WTC11 (cell line): ENCODE measurements around the gene C1QL4.

Experiments used
- ATF1 ChIP-seq: sonication (generic); formaldehyde crosslinking; IDR thresholded peaks from 2 replicates; pipeline ENCODE4 v1.8.1; 2023; ENCODE audit warnings: mild to moderate bottlenecking, moderate library complexity, missing genetic modification reagents
- ATF6 ChIP-seq: sonication (generic); formaldehyde crosslinking; IDR thresholded peaks from 2 replicates; pipeline ENCODE4 v1.8.1; 2023; ENCODE audit warnings: mild to moderate bottlenecking, missing genetic modification reagents
- CREB1 ChIP-seq: sonication (generic); formaldehyde crosslinking; IDR thresholded peaks from 2 replicates; pipeline ENCODE4 v1.8.0; 2023; ENCODE audit warnings: mild to moderate bottlenecking, missing genetic modification reagents
- CTCF ChIP-seq: fragments of 200-600 bp; IDR thresholded peaks from 2 replicates; pipeline ENCODE4 v1.8.0; 2022; ENCODE audit warnings: antibody characterized with exemption
- FOXJ3 ChIP-seq: sonication (generic); formaldehyde crosslinking; IDR thresholded peaks from 2 replicates; pipeline ENCODE4 v1.9.0; 2021; ENCODE audit warnings: missing genetic modification reagents, mild to moderate bottlenecking, borderline replicate concordance
- FOXP1 ChIP-seq: sonication (generic); formaldehyde crosslinking; IDR thresholded peaks from 2 replicates; pipeline ENCODE4 v1.8.0; 2022; ENCODE audit warnings: missing genetic modification reagents, mild to moderate bottlenecking, moderate library complexity, borderline replicate concordance
- NR1H2 ChIP-seq: sonication (generic); formaldehyde crosslinking; IDR thresholded peaks from 2 replicates; pipeline ENCODE4 v1.9.0; 2021; ENCODE audit warnings: mild to moderate bottlenecking, moderate library complexity, missing genetic modification reagents
- ZNF121 ChIP-seq: sonication (generic); formaldehyde crosslinking; IDR thresholded peaks from 2 replicates; pipeline ENCODE4 v1.8.0; 2023; ENCODE audit warnings: missing genetic modification reagents
- TF ChIP-seq, protein P1 (sequence below): sonication (generic); formaldehyde crosslinking; IDR thresholded peaks from 2 replicates; pipeline ENCODE4 v1.8.1; 2022; ENCODE audit warnings: mild to moderate bottlenecking, moderate library complexity, missing genetic modification reagents
- TF ChIP-seq, protein P2 (sequence below): sonication (generic); formaldehyde crosslinking; IDR thresholded peaks from 2 replicates; pipeline ENCODE4 v1.8.1; 2023; ENCODE audit warnings: mild to moderate bottlenecking, missing genetic modification reagents, moderate library complexity
- TF ChIP-seq, protein P3 (sequence below): sonication (generic); formaldehyde crosslinking; conservative IDR thresholded peaks from 2 replicates; pipeline ENCODE4 v1.8.1; 2023; ENCODE audit warnings: mild to moderate bottlenecking, low read depth, missing genetic modification reagents, moderate library complexity
- TF ChIP-seq, protein P4 (sequence below): sonication (generic); formaldehyde crosslinking; conservative IDR thresholded peaks from 2 replicates; pipeline ENCODE4 v1.8.1; 2022; ENCODE audit warnings: mild to moderate bottlenecking, missing genetic modification reagents
- TF ChIP-seq, protein P5 (sequence below): sonication (generic); formaldehyde crosslinking; IDR thresholded peaks from 2 replicates; pipeline ENCODE4 v1.8.1; 2023; ENCODE audit warnings: mild to moderate bottlenecking, missing genetic modification reagents, borderline replicate concordance
- TF ChIP-seq, protein P6 (sequence below): sonication (generic); formaldehyde crosslinking; IDR thresholded peaks from 2 replicates; pipeline ENCODE4 v1.8.0; 2022; ENCODE audit warnings: mild to moderate bottlenecking, missing genetic modification reagents

GRCh38 chr12:49348781-49349180, 11.8 kb upstream of the C1QL4 start:
- TF ChIP-seq, protein P1, sequence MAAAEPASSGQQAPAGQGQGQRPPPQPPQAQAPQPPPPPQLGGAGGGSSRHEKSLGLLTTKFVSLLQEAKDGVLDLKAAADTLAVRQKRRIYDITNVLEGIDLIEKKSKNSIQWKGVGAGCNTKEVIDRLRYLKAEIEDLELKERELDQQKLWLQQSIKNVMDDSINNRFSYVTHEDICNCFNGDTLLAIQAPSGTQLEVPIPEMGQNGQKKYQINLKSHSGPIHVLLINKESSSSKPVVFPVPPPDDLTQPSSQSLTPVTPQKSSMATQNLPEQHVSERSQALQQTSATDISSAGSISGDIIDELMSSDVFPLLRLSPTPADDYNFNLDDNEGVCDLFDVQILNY = no peak
- no peak for TF ChIP-seq FOXJ3 (CRISPR knock-in tag)
- TF ChIP-seq CTCF = no peak
- TF ChIP-seq, protein P2, sequence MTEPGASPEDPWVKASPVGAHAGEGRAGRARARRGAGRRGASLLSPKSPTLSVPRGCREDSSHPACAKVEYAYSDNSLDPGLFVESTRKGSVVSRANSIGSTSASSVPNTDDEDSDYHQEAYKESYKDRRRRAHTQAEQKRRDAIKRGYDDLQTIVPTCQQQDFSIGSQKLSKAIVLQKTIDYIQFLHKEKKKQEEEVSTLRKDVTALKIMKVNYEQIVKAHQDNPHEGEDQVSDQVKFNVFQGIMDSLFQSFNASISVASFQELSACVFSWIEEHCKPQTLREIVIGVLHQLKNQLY (CRISPR knock-in tag) = no peak
- TF ChIP-seq ZNF121 (CRISPR knock-in tag) = no peak
- TF ChIP-seq CREB1 (CRISPR knock-in tag) = no peak
- TF ChIP-seq, protein P3, sequence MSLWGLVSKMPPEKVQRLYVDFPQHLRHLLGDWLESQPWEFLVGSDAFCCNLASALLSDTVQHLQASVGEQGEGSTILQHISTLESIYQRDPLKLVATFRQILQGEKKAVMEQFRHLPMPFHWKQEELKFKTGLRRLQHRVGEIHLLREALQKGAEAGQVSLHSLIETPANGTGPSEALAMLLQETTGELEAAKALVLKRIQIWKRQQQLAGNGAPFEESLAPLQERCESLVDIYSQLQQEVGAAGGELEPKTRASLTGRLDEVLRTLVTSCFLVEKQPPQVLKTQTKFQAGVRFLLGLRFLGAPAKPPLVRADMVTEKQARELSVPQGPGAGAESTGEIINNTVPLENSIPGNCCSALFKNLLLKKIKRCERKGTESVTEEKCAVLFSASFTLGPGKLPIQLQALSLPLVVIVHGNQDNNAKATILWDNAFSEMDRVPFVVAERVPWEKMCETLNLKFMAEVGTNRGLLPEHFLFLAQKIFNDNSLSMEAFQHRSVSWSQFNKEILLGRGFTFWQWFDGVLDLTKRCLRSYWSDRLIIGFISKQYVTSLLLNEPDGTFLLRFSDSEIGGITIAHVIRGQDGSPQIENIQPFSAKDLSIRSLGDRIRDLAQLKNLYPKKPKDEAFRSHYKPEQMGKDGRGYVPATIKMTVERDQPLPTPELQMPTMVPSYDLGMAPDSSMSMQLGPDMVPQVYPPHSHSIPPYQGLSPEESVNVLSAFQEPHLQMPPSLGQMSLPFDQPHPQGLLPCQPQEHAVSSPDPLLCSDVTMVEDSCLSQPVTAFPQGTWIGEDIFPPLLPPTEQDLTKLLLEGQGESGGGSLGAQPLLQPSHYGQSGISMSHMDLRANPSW (CRISPR knock-in tag) = no peak
- TF ChIP-seq, protein P4, sequence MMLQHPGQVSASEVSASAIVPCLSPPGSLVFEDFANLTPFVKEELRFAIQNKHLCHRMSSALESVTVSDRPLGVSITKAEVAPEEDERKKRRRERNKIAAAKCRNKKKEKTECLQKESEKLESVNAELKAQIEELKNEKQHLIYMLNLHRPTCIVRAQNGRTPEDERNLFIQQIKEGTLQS (CRISPR knock-in tag) = no peak
- TF ChIP-seq FOXP1 (CRISPR knock-in tag) = no peak
- no peak for TF ChIP-seq ATF6 (CRISPR knock-in tag)
- TF ChIP-seq, protein P5, sequence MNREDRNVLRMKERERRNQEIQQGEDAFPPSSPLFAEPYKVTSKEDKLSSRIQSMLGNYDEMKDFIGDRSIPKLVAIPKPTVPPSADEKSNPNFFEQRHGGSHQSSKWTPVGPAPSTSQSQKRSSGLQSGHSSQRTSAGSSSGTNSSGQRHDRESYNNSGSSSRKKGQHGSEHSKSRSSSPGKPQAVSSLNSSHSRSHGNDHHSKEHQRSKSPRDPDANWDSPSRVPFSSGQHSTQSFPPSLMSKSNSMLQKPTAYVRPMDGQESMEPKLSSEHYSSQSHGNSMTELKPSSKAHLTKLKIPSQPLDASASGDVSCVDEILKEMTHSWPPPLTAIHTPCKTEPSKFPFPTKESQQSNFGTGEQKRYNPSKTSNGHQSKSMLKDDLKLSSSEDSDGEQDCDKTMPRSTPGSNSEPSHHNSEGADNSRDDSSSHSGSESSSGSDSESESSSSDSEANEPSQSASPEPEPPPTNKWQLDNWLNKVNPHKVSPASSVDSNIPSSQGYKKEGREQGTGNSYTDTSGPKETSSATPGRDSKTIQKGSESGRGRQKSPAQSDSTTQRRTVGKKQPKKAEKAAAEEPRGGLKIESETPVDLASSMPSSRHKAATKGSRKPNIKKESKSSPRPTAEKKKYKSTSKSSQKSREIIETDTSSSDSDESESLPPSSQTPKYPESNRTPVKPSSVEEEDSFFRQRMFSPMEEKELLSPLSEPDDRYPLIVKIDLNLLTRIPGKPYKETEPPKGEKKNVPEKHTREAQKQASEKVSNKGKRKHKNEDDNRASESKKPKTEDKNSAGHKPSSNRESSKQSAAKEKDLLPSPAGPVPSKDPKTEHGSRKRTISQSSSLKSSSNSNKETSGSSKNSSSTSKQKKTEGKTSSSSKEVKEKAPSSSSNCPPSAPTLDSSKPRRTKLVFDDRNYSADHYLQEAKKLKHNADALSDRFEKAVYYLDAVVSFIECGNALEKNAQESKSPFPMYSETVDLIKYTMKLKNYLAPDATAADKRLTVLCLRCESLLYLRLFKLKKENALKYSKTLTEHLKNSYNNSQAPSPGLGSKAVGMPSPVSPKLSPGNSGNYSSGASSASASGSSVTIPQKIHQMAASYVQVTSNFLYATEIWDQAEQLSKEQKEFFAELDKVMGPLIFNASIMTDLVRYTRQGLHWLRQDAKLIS (CRISPR knock-in tag) = no peak
- TF ChIP-seq NR1H2 (CRISPR knock-in tag) = no peak
- TF ChIP-seq, protein P6, sequence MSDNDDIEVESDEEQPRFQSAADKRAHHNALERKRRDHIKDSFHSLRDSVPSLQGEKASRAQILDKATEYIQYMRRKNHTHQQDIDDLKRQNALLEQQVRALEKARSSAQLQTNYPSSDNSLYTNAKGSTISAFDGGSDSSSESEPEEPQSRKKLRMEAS (CRISPR knock-in tag) = no peak
- TF ChIP-seq ATF1 (CRISPR knock-in tag) = no peak
